HEK293 (cell line): Measurements from ENCODE around the gene GID4.
A peak's percentile ranks its signal among the peaks of the same experiment; 100 is the strongest.

ENCODE experiments used
- CTCF ChIA-PET: fragments of 350-600 bp; formaldehyde crosslinking; extraction: SDS; loops from one replicate; lab custom pipeline; 2021; ENCODE audit warnings: antibody characterized with exemption; lab: Yijun Ruan, JAX
- POLR2A ChIA-PET: fragments of 300-600 bp; formaldehyde crosslinking; extraction: SDS; loops from one replicate; lab custom pipeline; 2020; ENCODE audit warnings: antibody characterized with exemption, inconsistent platforms; lab: Yijun Ruan, JAX
- H3K27ac ChIP-seq: fragments of 200-500 bp; sonication (Bioruptor generic); 2 replicates; pipeline ENCODE4 v1.5.1; 2014; ENCODE audit warnings: low read depth, low read length, control low read depth, inconsistent platforms; ENCODE audit errors: extremely low read depth
- H3K36me3 ChIP-seq, 2 experiments: fragments of 200-500 bp in 1 of 2; sonication (Bioruptor generic) in 1 of 2; 1 replicate in 1 of 2; 2 replicates in 1 of 2; pipeline ENCODE4 v1.5.1; 2014 to 2017; ENCODE audit warnings: inconsistent platforms in 2 of 2, low read length in 2 of 2; ENCODE audit not compliant: control insufficient read depth in 2 of 2, insufficient read depth in 1 of 2
- H3K4me1 ChIP-seq: fragments of 200-500 bp; sonication (Bioruptor generic); 2 replicates; pipeline ENCODE4 v1.5.1; 2014; ENCODE audit warnings: mild to moderate bottlenecking, low read length, inconsistent platforms; ENCODE audit not compliant: control insufficient read depth, insufficient read depth
- H3K4me3 ChIP-seq: 2 replicates; pipeline ENCODE4 v1.5.1; 2011; ENCODE audit warnings: low read depth, mild to moderate bottlenecking, control low read depth, low read length, moderate library complexity
- H3K9me3 ChIP-seq: fragments of 200-500 bp; sonication (Bioruptor generic); 2 replicates; pipeline ENCODE4 v1.5.1; 2014; ENCODE audit warnings: low read depth, low read length, inconsistent platforms; ENCODE audit not compliant: control insufficient read depth, insufficient read depth
- GFI1B ChIP-seq: fragments of 450-650 bp; formaldehyde crosslinking; IDR thresholded peaks from 2 replicates; pipeline ENCODE4 v1.5.1; 2016; ENCODE audit warnings: missing biosample characterization, missing genetic modification characterization
- GLI4 ChIP-seq: fragments of 450-650 bp; formaldehyde crosslinking; IDR thresholded peaks from 2 replicates; pipeline ENCODE4 v1.5.1; 2016; ENCODE audit warnings: missing biosample characterization, missing genetic modification characterization
- KLF1 ChIP-seq: fragments of 450-650 bp; formaldehyde crosslinking; IDR thresholded peaks from 2 replicates; pipeline ENCODE4 v1.5.1; 2016; ENCODE audit warnings: missing biosample characterization, missing genetic modification characterization
- MZF1 ChIP-seq: fragments of 450-650 bp; formaldehyde crosslinking; IDR thresholded peaks from 2 replicates; pipeline ENCODE4 v1.5.1; 2017; ENCODE audit warnings: missing biosample characterization, missing genetic modification characterization, borderline replicate concordance
- SCRT2 ChIP-seq: fragments of 450-650 bp; formaldehyde crosslinking; IDR thresholded peaks from 2 replicates; pipeline ENCODE4 v1.5.1; 2016; ENCODE audit warnings: missing biosample characterization, missing genetic modification characterization
- ZBTB21 ChIP-seq: fragments of 450-650 bp; formaldehyde crosslinking; IDR thresholded peaks from 2 replicates; pipeline ENCODE4 v1.5.1; 2017; ENCODE audit warnings: missing biosample characterization, missing genetic modification characterization
- ZBTB44 ChIP-seq: fragments of 450-650 bp; IDR thresholded peaks from 2 replicates; pipeline ENCODE4 v1.5.1; 2018; ENCODE audit warnings: missing biosample characterization, mild to moderate bottlenecking, missing genetic modification characterization
- ZBTB49 ChIP-seq: fragments of 450-650 bp; formaldehyde crosslinking; IDR thresholded peaks from 2 replicates; pipeline ENCODE4 v1.5.1; 2016; ENCODE audit warnings: missing biosample characterization, missing genetic modification characterization, low read depth
- ZIC2 ChIP-seq: fragments of 450-650 bp; formaldehyde crosslinking; IDR thresholded peaks from 2 replicates; pipeline ENCODE4 v1.5.1; 2016; ENCODE audit warnings: missing biosample characterization, missing genetic modification characterization
- ZNF48 ChIP-seq: fragments of 450-650 bp; formaldehyde crosslinking; IDR thresholded peaks from 2 replicates; pipeline ENCODE4 v1.5.1; 2016; ENCODE audit warnings: missing biosample characterization, missing genetic modification characterization
- ZNF510 ChIP-seq: fragments of 450-650 bp; formaldehyde crosslinking; IDR thresholded peaks from 2 replicates; pipeline ENCODE4 v1.5.1; 2018; ENCODE audit warnings: mild to moderate bottlenecking, missing genetic modification characterization, missing biosample characterization; ENCODE audit not compliant: insufficient replicate concordance
- ZNF560 ChIP-seq: fragments of 450-650 bp; formaldehyde crosslinking; IDR thresholded peaks from 2 replicates; pipeline ENCODE4 v1.5.1; 2017; ENCODE audit warnings: missing biosample characterization, missing genetic modification characterization, borderline replicate concordance
- ZNF600 ChIP-seq: fragments of 450-650 bp; formaldehyde crosslinking; IDR thresholded peaks from 2 replicates; pipeline ENCODE4 v1.5.1; 2016; ENCODE audit warnings: missing biosample characterization, missing genetic modification characterization
- ZNF626 ChIP-seq: fragments of 450-650 bp; sonication (Bioruptor Pico); formaldehyde crosslinking; IDR thresholded peaks from 2 replicates; pipeline ENCODE4 v1.5.1; 2018; ENCODE audit warnings: missing biosample characterization, missing genetic modification characterization, inconsistent platforms
- ZNF768 ChIP-seq: fragments of 450-650 bp; formaldehyde crosslinking; IDR thresholded peaks from 2 replicates; pipeline ENCODE4 v1.5.1; 2018; ENCODE audit warnings: missing biosample characterization, mild to moderate bottlenecking, missing genetic modification characterization
- ZNF777 ChIP-seq: fragments of 450-650 bp; formaldehyde crosslinking; IDR thresholded peaks from 2 replicates; pipeline ENCODE4 v1.5.1; 2017; ENCODE audit warnings: missing biosample characterization, missing genetic modification characterization, borderline replicate concordance
- TF ChIP-seq, protein P1 (sequence below): fragments of 450-650 bp; formaldehyde crosslinking; IDR thresholded peaks from 2 replicates; pipeline ENCODE4 v1.5.1; 2017; ENCODE audit warnings: missing biosample characterization, missing genetic modification characterization
- TF ChIP-seq, protein P2 (sequence below): fragments of 450-650 bp; formaldehyde crosslinking; conservative IDR thresholded peaks from 2 replicates; pipeline ENCODE4 v1.5.1; 2016; ENCODE audit warnings: low read depth, missing biosample characterization, missing genetic modification characterization
- TF ChIP-seq, protein P3 (sequence below): fragments of 450-650 bp; formaldehyde crosslinking; IDR thresholded peaks from 2 replicates; pipeline ENCODE4 v1.5.1; 2016; ENCODE audit warnings: missing biosample characterization, missing genetic modification characterization

GID4 gene

DNA sequence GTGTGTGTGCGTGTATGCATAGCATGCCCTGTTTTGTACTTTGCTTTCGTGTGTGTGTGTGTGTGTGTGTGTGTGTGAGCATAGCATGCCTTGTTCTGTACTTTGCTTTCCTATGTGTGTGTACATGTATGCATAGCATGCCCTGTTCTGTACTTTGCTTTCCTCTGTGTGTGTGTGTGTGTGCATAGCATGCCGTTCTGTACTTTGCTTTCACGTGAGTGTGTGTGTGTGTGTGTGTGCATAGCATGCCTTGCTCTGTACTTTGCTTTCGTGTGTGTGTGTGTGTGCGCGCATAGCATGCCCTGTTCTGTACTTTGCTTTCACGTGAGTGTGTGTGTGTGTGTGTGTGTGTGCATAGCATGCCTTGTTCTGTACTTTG is 39.2 kb upstream of the GID4 start:
- Histone ChIP-seq H3K4me1 (no peaks in the 10 kb centered on the region), H3K27ac (no peak overlapping the region), H3K4me3 (no peak overlapping the region), H3K9me3 (no peaks in the 10 kb centered on the region), H3K36me3 (no peaks in the 10 kb centered on the region)
- TF ChIP-seq SCRT2 (tag by site-specific recombination) (no peak), MZF1 (tag by site-specific recombination) (no peak), ZNF777 (tag by site-specific recombination) (no peak), ZNF600 (tag by site-specific recombination) (peak; percentile 33; the same call in 1 of the 2 replicates), ZBTB49 (tag by site-specific recombination) (no peak), ZNF768 (no peak), ZNF626 (tag by site-specific recombination) (no peak), KLF1 (tag by site-specific recombination) (no peak), ZIC2 (no peak), GLI4 (0 out of 2 replicates have a peak, but pooled peaks have one; percentile 42), ZNF560 (tag by site-specific recombination) (no peak), GFI1B (no peak), ZBTB44 (tag by site-specific recombination) (no peak), ZNF510 (tag by site-specific recombination) (no peak), ZNF48 (no peak), ZBTB21 (tag by site-specific recombination) (no peak)
- TF ChIP-seq, protein P1, sequence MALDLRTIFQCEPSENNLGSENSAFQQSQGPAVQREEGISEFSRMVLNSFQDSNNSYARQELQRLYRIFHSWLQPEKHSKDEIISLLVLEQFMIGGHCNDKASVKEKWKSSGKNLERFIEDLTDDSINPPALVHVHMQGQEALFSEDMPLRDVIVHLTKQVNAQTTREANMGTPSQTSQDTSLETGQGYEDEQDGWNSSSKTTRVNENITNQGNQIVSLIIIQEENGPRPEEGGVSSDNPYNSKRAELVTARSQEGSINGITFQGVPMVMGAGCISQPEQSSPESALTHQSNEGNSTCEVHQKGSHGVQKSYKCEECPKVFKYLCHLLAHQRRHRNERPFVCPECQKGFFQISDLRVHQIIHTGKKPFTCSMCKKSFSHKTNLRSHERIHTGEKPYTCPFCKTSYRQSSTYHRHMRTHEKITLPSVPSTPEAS, result peak; percentile 93
- TF ChIP-seq, protein P2, sequence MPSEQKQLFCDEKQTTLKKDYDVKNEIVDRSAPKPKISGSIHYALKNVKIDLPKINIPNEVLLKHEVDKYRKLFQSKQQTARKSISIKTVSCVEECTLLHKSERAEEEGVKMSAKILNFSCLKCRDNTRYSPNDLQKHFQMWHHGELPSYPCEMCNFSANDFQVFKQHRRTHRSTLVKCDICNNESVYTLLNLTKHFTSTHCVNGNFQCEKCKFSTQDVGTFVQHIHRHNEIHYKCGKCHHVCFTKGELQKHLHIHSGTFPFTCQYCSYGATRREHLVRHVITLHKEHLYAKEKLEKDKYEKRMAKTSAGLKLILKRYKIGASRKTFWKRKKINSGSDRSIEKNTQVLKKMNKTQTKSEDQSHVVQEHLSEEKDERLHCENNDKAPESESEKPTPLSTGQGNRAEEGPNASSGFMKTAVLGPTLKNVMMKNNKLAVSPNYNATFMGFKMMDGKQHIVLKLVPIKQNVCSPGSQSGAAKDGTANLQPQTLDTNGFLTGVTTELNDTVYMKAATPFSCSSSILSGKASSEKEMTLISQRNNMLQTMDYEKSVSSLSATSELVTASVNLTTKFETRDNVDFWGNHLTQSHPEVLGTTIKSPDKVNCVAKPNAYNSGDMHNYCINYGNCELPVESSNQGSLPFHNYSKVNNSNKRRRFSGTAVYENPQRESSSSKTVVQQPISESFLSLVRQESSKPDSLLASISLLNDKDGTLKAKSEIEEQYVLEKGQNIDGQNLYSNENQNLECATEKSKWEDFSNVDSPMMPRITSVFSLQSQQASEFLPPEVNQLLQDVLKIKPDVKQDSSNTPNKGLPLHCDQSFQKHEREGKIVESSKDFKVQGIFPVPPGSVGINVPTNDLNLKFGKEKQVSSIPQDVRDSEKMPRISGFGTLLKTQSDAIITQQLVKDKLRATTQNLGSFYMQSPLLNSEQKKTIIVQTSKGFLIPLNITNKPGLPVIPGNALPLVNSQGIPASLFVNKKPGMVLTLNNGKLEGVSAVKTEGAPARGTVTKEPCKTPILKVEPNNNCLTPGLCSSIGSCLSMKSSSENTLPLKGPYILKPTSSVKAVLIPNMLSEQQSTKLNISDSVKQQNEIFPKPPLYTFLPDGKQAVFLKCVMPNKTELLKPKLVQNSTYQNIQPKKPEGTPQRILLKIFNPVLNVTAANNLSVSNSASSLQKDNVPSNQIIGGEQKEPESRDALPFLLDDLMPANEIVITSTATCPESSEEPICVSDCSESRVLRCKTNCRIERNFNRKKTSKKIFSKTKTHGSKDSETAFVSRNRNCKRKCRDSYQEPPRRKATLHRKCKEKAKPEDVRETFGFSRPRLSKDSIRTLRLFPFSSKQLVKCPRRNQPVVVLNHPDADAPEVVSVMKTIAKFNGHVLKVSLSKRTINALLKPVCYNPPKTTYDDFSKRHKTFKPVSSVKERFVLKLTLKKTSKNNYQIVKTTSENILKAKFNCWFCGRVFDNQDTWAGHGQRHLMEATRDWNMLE (tag by site-specific recombination), result no peak
- TF ChIP-seq, protein P3, sequence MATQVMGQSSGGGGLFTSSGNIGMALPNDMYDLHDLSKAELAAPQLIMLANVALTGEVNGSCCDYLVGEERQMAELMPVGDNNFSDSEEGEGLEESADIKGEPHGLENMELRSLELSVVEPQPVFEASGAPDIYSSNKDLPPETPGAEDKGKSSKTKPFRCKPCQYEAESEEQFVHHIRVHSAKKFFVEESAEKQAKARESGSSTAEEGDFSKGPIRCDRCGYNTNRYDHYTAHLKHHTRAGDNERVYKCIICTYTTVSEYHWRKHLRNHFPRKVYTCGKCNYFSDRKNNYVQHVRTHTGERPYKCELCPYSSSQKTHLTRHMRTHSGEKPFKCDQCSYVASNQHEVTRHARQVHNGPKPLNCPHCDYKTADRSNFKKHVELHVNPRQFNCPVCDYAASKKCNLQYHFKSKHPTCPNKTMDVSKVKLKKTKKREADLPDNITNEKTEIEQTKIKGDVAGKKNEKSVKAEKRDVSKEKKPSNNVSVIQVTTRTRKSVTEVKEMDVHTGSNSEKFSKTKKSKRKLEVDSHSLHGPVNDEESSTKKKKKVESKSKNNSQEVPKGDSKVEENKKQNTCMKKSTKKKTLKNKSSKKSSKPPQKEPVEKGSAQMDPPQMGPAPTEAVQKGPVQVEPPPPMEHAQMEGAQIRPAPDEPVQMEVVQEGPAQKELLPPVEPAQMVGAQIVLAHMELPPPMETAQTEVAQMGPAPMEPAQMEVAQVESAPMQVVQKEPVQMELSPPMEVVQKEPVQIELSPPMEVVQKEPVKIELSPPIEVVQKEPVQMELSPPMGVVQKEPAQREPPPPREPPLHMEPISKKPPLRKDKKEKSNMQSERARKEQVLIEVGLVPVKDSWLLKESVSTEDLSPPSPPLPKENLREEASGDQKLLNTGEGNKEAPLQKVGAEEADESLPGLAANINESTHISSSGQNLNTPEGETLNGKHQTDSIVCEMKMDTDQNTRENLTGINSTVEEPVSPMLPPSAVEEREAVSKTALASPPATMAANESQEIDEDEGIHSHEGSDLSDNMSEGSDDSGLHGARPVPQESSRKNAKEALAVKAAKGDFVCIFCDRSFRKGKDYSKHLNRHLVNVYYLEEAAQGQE (tag by site-specific recombination), result no peak
- ChIA-PET CTCF (no interaction called here), POLR2A (no interaction called here)
